Hematopoietic multipotent progenitor cell treated with erythropoietin and hydrocortisone succinate and interleukin-3 and kit ligand, for 6 days (in vitro differentiated cells): ENCODE measurements around the gene ETV7.

Source experiments
- DNase-seq: peaks from one replicate; pipeline ENCODE4 v3.0.0-alpha.2; 2015

ETV7 gene

DNA sequence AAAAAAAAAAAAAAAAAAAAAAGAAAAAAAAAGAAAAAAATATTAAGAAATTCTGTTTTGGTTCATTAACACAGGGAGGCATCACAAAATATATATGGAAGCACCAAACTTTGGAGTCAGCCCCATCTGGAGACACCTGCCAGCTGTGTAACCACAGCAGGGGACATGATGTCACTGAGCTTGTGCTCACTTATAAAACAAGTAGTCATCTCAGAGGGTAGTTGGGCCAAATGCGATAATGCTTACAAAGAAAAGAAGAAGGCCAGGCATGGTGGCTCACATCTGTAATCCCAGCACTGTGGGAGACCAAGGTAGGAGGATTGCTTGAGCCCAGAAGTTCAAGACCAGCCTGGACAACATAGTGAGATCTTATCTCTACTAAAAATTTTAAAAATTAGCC, 49.7 kb downstream of the ETV7 start:
- no peak for DNase-seq

DNA sequence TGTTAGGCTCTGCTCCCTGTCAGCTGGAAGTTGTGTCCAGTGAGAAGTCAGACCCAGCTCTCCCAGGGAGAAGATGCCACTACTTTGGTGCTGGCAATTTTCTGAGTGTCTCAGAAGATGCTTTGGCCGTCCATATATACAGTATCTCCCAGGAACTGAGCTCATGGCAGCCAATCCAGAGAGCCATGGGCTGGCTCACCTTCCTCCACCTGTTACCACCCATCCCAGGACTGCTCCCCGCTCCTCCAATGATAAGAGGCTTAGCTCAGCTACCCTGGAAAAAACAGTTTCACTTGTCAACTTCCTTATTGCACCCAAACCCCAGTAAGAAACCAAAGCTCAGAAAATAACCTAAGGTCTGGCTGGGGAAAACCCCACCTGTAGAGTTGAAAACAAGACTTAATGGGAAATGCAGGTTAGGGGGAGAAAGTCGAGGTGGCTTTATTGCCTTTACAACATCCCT, 50.7 kb downstream of the ETV7 start, which contains the start of gene BNIP5:
Gene BNIP5 (minus strand): TSS at position 110 of the 463 bp plus-strand sequence. CDS start 6,198 bp downstream, outside the sequence.
- no peak for DNase-seq

DNA sequence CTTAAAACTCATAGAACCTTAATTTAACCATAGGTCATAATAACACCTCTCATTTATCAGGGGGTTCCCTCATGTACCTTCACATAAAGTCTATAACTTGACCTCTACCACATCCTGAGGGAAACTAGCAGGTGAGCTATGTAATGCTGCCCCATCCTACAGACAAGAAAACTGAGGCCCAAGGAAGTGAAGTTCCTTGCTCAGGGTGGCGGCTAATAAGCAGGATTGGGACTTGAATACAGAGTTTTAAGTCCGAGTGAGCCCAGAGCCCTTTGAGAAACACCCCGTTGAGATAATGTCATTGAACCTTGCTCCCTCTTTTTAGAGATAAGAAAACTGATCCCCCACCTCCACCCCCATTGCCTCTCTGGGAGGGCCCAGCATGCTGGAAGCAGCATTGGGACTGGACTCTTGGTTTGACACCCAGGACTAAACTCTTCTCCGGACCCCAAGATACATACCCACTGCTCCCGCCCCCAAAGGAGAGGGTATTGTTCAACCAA, 51.2 kb downstream of the ETV7 start:
- no peak for DNase-seq

DNA sequence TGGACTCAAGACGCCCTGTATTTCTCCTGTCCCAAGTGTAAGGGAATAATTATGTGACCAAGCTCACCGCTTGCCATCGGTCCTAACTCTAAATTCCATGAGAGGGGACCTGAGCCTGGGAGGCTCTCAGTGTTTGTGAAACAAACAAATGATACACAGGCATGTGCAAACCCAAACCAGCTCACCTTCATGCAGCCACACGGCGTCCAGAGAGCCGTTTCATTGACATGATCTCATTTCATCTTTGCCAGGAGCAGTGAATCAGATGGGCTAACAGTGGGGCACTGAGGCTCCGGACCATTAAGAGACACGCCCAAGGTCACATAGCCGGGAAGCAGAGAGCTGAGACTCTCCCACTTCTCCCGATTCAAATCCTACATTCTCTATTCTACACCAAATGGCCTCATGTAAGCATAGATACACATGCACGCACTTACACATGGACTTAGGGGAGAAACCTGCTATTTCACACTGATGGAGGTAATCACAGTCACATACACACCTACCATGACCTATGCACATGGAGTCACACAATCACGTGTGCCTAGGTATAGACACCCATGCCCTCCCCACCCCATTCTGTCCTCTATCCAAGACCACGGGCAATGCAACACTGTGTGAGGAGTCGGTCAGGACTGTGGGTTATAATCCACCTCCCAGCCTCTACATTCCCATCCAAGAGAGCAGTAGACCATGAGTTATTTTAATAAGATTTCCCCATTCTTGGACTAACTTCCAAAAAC, 51.8 kb downstream of the ETV7 start:
- DNase-seq, result no peak

DNA sequence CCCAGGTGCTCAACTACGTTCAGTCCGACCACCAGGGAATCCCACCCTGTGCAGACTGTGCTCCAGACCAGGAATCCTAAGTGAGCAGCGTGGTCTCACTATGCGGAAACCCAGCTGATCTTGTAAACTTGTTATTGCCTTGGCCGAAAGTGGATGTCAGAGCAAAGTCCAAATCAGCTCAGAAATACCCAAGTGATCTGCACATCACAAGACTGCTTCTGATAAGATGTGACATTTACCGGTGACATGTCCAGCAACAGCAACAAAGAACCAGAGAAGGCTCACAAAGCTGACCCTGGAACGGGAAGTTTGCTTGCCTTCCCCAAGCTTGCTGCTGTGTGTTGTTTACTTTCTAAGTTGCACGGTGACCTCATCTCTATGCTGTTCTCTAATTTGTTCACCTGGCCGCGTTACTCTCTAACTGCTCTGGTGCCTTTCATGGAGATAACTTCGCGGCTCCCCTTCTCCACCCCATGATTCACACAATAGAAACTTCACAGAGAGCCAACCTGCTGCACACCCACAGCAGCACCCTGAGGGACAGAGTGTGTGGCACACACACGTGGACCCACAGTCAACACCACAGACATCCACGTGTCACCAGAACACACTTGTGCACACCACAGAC, 52.5 kb downstream of the ETV7 start:
- no peak for DNase-seq

DNA sequence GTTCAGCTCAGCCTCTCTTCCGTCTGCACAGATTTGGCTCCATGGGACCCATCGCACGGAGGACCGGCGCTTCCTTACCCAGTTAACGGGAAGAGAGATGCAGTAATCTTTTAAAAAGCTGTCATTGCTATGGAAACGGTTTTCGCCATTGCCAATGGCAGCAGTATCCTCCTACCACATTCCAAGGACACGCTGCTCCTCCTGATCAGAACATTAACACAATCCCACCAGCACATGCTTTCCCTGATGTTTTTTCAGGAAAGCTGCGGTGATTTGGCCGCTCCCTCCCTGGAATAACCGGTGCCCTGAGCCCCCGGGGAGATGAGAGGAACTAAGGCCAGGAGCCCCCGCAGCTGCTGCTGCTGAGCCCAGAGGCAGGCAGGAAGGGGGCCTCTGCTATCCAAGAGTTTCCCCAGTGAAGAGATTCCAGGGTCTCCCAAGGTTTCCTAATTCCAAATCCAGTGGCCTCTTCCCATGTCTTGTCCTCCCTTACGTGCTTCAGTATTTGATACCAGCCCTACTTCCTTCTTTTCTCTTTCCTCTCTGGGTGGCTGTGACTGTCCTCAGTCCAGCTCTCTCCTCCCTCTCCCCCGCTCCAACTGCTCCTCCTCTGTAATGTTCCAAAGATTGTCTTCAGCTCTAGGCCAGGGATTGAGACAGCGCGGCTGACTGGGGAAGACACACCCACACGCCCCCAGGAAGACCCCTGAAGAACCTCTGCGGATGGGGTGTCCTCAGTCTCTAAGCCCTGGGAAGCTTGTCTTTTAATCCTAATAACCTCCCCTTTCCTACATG, 53.3 kb downstream of the ETV7 start:
- DNase-seq, result no peak

DNA sequence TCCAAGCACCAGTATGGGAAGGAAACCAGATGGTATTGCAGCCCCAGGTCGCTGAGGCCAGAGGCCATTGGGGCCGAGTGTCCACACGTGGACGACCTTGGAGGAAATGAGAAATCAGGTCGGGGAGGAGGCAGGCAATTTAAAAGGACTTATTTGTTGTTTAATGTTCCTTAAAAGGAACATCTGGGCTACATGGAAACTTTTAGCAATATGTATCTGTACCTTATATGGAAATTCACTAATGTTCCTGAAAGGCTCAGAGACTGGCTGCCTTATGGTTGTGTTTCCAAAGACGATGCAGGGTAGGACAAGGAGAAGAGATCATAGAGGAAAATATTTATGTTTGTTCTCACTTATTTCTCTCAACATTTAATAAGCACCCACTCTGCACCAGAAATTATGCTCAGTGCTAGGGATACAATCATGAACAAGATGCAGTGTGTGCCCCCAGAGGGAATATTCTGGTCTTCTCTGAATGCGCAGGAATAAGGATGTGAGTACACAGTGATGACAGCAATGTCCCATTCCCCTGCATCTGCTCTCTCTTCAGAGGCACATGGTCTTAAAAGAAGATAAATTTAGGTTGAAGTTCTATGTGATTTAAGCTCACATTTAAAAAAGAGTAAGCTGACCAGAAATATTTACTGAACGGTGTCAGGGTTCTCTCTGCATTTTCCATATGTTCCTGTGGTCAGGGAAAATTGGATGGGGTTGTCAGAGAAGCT, 54.1 kb downstream of the ETV7 start:
- no peak for DNase-seq

DNA sequence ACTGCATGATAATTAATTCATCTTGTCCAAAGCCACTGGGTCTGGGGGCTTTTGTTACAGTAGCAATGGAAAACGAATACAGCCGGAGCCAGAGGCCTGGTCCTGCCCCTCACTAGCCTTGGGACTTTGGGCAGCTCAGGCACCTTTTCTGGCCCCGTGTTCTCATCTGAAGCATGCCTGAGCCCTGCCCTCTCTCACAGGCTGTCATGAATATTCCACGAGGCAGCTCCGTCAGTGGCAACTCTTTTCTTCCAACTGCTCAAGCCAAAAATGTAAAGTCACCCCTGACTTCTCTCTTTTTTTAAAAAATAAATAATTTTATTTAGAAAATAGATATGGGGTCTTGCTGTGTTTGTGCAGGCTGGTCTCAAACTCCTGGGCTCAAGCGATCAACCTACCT, 56.1 kb downstream of the ETV7 start:
- DNase-seq, result no peak

DNA sequence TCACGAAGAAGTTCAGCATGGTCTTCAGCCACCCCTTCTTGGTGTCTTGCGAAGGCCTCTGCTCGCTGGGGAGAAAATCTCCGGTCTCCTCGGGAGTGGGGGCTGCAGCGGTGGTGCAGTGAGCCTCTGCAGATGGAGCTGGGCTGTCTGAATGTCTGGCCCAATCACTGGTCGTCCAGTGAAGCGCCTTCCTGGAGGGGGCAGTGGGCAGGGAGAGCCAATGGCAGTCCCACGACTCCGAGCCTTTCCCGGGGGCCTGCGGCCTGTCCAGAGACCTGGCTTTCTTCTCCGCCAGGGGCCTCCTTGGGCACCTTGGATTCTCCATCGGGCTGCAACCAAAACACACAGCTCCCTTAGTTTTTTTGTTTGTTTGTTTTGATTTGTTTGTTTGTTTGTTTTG, 57.1 kb downstream of the ETV7 start:
- no peak for DNase-seq

DNA sequence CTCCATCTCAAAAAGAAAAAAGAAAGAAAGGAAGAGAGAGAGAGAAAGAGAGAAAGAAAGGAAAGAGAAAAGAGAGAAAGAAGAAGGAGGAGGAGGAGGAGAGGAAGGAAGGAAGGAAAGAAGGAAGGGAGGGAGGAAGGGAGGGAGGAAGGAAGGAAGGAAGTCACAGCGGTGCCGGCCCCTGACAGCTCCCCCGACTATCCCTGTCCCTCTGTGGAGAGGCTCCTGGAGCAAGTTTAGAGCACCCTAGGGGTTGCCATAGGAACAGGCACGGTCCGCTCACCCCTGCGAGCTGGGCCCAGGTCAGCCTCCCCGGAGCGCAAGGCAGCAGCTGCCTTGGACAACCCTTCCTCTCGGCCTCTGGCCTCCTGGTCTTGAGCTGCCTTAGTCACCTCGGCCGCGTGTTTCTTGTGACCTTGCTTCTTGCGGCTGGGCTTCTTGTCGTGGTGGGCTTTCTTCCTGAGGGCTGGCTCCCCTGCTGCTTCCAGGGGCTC, 57.6 kb downstream of the ETV7 start:
- no peak for DNase-seq

DNA sequence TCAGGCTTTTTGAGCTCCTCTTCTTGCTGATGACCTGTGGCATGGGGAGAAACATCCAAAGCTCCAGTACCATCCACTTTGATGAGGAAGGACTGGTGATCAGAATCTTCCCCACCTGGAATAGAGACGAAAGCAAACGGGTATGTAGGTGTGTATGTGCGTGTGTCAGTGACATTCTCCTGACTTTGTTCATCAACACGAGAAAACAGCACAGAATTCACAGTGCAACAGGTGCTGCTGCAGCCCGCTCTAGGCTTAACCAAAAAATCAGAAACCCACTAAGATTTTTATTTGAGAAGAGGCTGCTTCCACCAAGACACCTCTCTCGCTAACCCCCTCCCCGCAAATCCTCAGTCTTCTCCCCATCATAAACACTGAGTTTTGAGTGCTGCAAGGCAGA, 58.9 kb downstream of the ETV7 start:
- DNase-seq, result no peak

DNA sequence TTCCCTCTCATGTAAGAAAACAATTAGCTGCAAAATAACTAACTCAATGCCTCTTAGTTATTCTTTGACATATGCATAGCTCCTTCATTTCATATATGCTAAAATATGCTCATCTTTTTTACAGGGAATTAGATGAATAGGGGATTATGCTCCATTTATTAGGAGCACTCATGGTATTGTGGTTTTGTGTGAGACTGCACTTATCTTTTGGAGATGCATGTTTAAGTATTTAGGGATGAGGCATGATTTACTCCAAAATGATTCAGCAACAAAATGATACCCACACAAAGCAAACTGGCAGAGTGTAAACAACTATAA, 59.6 kb downstream of the ETV7 start:
- no peak for DNase-seq

DNA sequence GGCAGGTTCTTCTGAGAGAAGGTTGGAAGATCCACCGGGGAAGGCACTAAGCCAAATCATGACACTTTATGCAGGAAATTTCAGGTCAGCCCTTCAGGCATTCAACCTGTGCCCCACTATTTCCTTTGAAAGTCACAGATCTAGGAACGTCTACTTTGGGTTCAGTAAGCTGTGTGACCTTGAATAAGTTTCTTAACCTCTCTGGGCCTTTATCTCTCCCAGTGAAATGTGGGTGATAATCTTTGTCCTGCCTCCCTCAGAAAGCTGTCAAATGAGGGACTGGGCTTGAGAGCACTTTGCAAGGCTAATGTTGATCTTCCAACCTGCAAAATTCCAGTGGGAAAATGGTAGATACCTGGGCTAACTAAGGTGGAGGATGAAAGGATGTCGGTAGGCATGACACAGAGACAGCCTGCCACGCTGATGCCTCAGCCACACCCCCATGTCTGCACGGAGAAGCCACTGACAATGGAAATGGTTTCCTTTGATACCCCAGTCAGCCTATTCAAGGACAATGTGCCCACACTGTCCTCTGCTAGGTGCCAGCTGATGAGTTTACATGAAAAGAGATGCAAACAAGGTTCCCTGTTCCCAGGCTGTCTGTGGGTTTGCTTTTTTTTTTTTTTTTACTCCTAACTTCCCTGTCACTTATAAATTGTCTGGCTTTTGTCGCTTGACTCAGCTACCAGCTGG, 60.1 kb downstream of the ETV7 start:
- no peak for DNase-seq

DNA sequence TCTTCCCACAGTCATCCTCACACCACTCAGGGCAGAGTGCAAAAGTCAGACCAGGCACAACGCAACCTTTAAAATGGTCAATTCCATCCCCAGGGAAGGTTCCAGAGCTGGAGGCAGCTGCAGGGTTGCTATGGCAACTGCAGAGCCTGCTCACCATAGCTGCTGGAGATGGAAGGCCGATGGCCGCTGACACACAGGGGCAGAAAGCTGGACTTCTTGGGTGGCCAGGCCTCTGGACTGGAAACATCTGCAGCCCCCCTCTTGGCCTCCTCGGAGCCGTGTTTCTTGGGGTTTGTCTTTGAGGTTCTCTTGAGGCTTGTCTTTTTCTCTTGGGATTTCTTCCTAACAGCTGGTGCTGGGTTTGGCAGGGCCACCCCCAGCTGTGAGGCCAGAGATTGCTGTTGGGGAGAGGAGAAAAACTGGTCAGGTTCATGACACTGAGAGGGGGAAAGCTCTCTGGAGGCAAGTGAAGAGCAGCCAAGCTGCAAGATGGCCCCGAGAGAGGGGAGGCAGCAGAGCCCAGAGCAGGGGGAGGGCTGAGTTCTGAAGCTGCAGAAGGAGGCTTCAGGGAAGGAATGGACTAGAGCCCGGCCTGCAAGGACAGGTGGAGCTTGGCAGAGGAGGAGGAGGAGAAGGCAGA, 61.0 kb downstream of the ETV7 start:
- DNase-seq, result no peak

DNA sequence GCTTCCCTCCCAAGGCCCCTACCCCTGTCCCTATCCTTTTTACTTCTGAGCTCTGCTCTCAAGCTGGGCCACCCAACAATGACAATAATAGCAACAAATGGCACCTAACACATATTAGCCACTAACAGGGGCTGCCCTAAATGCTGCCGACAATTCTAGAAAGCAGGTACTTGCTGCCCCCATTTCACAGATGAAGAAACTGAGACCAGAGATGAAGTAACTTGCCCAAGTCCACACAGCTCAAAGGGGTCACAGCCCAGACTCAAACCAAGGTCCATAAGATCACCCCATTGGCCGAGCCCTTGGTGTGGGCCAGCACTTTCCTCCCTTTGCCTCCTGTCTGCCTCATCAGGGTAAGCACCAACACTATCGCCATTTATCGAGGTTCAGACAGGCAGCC, 62.8 kb downstream of the ETV7 start:
- no peak for DNase-seq

DNA sequence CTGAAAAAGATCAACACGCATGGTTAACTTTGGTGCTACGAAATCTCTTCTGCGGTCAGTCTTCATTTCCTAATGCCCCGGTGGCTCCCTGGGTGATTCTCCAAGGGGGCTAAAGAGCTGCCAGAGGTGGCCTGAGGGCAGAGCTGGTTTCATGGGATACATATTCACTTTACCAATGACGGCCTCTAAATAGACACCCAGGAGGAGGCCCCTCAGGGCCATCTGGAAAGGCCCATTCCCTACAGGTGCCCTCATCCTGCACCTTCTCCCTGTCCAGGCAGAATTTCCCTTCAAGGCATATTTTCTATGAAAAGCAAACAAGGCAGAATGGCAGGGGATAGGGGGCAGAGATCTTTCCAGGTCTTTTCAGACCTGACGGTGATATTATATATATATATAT, 63.3 kb downstream of the ETV7 start:
- no peak for DNase-seq

DNA sequence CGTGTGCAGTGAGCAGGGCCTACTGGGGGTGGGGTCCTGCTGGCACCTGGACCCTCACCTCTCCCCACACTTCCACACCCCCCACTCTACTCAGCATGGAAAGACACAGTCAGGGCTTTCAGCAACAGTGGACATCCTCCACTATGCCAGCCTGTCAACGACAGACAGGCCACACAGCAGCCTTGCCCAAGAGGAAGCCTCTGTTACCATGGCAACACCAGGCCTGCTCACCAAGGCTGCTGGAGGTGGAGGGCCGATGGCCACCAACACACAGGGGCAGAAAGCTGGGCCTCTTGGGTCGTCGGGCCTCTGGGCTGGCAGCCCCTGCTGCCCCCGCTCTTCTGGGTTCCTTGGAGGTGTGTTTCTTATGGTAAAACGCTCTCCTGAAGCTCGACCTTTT, 64.4 kb downstream of the ETV7 start:
- peak; percentile 51 for DNase-seq

DNA sequence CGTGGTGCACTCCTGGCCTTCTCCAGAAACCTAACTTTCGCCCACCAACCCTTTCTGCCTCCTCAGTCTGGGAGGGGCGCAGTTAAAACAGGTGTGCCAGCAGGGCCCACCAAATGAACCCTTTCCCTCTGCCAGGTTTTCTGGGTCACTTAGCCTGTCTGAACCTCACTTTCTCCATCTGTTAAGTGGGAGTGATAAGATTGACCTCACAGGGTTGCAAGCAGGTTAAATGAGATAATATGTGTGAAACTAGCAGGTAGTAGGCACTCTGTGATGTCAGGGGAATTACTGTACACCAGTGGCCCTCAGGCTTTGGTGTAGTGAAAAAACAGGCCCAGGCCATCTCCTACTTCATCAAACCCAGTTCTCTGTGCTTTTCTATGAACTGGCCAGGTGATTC, 64.9 kb downstream of the ETV7 start:
- DNase-seq, result no peak

DNA sequence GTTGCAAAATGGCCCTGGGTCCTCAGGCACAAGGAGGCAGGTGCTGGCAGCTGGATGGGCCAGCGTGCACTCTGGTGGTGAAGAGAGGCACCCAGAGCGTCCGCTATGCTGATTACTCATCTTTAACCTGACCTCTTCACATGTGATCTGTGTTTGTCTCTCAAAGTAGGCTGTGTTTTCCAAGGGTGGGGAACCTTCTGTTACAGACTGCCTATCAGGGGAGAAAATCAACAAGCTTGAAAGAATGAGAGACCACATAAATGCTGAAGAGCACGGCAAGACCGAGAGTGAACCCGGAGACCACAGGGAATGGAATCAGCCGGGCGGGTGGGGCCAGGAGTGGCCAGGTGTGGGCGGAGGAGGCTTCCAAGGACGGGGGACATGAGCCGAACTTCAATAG, 67.0 kb downstream of the ETV7 start:
- DNase-seq, result no peak

DNA sequence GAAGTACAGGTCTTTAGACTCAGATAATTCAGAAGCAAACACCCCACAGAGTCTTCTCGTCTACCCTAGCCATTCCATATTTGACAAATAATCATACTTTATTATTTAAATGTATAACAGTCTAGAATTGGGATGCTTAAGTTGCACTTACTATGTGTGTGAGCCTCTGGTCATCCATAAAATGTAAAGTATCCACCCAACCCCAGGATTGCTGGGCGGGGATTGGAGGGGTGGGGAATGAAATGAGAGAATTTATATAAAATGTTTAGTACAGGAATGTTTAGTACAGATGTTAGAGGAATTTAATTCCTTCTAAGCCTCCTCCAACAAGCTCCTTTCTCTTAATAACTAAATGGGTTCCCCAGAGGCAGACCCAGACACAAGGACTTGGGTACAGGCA, 67.6 kb downstream of the ETV7 start:
- DNase-seq, result no peak

DNA sequence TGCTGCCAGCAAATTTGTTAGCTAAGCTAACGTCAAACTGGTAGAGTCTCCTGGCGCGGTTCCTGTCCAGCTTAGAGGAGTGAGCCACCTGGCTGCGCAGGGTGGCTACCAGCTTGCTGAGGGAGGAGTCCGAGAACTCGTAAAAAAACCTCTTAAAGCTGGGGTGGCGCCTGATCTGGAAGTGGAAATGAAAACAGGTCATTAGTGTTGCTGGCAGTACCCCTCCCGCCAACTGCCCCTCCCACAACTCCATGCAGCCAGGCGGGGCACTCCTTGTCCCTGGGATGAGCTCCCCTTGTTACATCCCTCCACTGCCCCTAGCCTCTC, 68.1 kb downstream of the ETV7 start:
- no peak for DNase-seq
